Panc1 (cell line): ENCODE measurements around the gene ZNF784. TPM values are rescaled to one million over a fixed set of nuclear protein-coding genes. Genes with fewer than 3 reads are reported as not detected.

ENCODE experiments used
- ATAC-seq: fragments of 200-7000 bp; cut with Tn5 transposase; 2 replicates; pipeline ENCODE4 v1.9.1; 2020; ENCODE audit warnings: mild to moderate bottlenecking, moderate library complexity
- BruUV-seq: library from RNA; stranded (reverse); fragments of 400-500 nt; replicated peaks from 2 replicates; lab custom pipeline; 2021; lab: Mats Ljungman, UMichigan
- CTCF ChIA-PET: fragments of 300-600 bp; sonication (Branson Sonifier 250); formaldehyde crosslinking; loops from one replicate; lab custom pipeline; 2022; ENCODE audit warnings: antibody characterized with exemption; lab: Charles Lee
- POLR2A ChIA-PET: fragments of 300-600 bp; sonication (Branson Sonifier 250); formaldehyde crosslinking; loops from one replicate; lab custom pipeline; 2022; ENCODE audit warnings: antibody characterized with exemption; lab: Charles Lee
- DNase-seq: peaks from one replicate; pipeline ENCODE4 v3.0.0-alpha.2; 2010; ENCODE audit warnings: low read depth, low spot score
- H3K27ac ChIP-seq: 2 replicates; pipeline ENCODE4 v1.5.1; 2011; ENCODE audit warnings: mild to moderate bottlenecking, low read length, inconsistent platforms
- H3K27me3 ChIP-seq: fragments of 200-500 bp; sonication (Bioruptor generic); 2 replicates; pipeline ENCODE4 v1.6.0; 2014; ENCODE audit warnings: low read length, inconsistent platforms; ENCODE audit not compliant: control insufficient read depth, insufficient read depth
- H3K36me3 ChIP-seq: fragments of 200-500 bp; sonication (Bioruptor generic); 2 replicates; pipeline ENCODE4 v1.5.1; 2014; ENCODE audit warnings: inconsistent platforms, mild to moderate bottlenecking, low read length, moderate library complexity; ENCODE audit not compliant: control insufficient read depth, insufficient read depth
- H3K4me1 ChIP-seq: 2 replicates; pipeline ENCODE4 v1.5.1; 2011; ENCODE audit warnings: inconsistent platforms, mild to moderate bottlenecking, low read length, moderate library complexity; ENCODE audit not compliant: control insufficient read depth, insufficient read depth
- H3K4me3 ChIP-seq, 2 experiments: 2 replicates each; pipeline ENCODE4 v1.5.1; 2011 to 2012; ENCODE audit warnings: low read depth in 2 of 2, low read length in 2 of 2, mild to moderate bottlenecking in 2 of 2, inconsistent platforms in 1 of 2, moderate library complexity in 1 of 2
- H3K9me3 ChIP-seq: fragments of 200-500 bp; sonication (Bioruptor generic); 2 replicates; pipeline ENCODE4 v1.5.1; 2014; ENCODE audit warnings: low read depth, mild to moderate bottlenecking, inconsistent platforms, low read length, moderate library complexity; ENCODE audit not compliant: control insufficient read depth, insufficient read depth
- POLR2AphosphoS5 ChIP-seq: IDR thresholded peaks from 2 replicates; pipeline ENCODE4 v1.6.1; 2012; ENCODE audit warnings: mild to moderate bottlenecking, low read depth, low read length, moderate library complexity
- SIN3A ChIP-seq: IDR thresholded peaks from 2 replicates; pipeline ENCODE4 v1.6.1; 2012; ENCODE audit warnings: low read depth, mild to moderate bottlenecking, low read length, moderate library complexity, borderline replicate concordance; ENCODE audit not compliant: insufficient read depth
- TCF7L2 ChIP-seq: IDR thresholded peaks from 2 replicates; pipeline ENCODE4 v1.6.1; 2011; ENCODE audit warnings: mild to moderate bottlenecking, low read depth, low read length, inconsistent platforms
- in situ Hi-C: cut with HindIII; loops from 2 replicates; pipeline ENCODE4 v1.10.0; 2016; ENCODE audit warnings: low sequenced_read_pairs, low pct_unique_long_range_greater_than_20kb
- intact Hi-C: fragments of 100-400 bp; cut with micrococcal nuclease; formaldehyde crosslinking; loops from one replicate; pipeline ENCODE4 v1.10.0; 2022; ENCODE audit not compliant: unreplicated experiment
- total RNA-seq: library from RNA; stranded (reverse); gene quantifications from one replicate; pipeline ENCODE4 v1.2.1, GENCODE V29; 2021; ENCODE audit not compliant: unreplicated experiment
- TF ChIP-seq, protein P1 (sequence below), 2 experiments: IDR thresholded peaks; 2 replicates each; pipeline ENCODE4 v1.6.1; 2011 to 2012; ENCODE audit warnings: low read depth in 2 of 2, control low read depth in 1 of 2, low read length in 1 of 2, mild to moderate bottlenecking in 1 of 2, moderate library complexity in 1 of 2; ENCODE audit not compliant: insufficient read depth in 1 of 2
- TF ChIP-seq, protein P2 (sequence below): fragments of 450-650 bp; IDR thresholded peaks from 2 replicates; pipeline ENCODE4 v1.5.1; 2017; ENCODE audit warnings: mild to moderate bottlenecking

The ZNF784 gene
- total RNA-seq, 1 experiment from 2014 or later: 8.9 TPM

DNA sequence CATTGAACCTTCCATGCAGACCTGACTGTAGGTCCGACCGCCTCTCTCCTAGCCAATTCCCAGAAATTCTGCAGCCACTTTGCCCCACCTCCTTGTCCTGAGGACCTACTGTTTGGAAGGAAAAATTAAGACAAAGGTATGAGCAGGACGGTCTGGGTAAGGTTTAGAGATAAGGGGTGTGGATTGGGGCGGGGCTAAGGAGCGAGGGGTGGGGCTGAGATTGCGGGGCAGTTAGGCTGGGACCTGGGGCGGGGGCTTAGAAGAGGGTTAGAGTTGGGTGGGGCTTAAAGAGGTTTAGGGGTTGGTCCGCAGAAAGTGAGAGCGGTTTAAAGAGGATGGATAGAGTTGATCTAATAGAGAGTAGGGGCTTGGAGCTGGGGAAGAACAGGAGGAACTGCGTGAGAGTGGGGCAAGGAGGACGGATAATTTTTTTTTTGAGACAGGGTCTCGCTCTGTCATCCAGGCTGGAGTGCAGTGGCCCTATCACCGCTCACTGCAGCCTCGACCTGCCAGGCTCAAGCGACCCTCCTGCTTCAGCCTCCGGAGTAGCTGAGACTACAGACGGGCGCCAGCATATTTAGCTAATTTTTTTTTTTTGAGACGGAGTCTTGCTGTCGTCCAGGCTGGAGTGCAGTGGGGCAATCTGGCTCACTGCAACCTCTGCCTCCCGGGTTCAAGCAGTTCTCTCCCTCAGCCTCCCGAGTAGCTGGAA, 20.6 kb downstream of the ZNF784 start:
- intact Hi-C loops (no loop called here), in situ Hi-C loops (no loop called here)
- Histone ChIP-seq H3K27ac (peak overlapping the region; percentile 51), H3K4me1 (peaks cover 21% of the 10 kb centered on the region), H3K27me3 (no peaks in the 10 kb centered on the region), H3K9me3 (no peaks in the 10 kb centered on the region), H3K4me3 (no peak overlapping the region), H3K36me3 (no peaks in the 10 kb centered on the region)
- CTCF ChIA-PET: interaction anchor here (1.2 kb wide), 1 partner anchor 136 kb away, joined by 3 read pairs; no protein-coding TSS in a partner anchor
- DNase-seq (no peak), ATAC-seq (no peak)
- no peak for TF ChIP-seq POLR2AphosphoS5
- no peak for TF ChIP-seq SIN3A
- TF ChIP-seq, protein P1, sequence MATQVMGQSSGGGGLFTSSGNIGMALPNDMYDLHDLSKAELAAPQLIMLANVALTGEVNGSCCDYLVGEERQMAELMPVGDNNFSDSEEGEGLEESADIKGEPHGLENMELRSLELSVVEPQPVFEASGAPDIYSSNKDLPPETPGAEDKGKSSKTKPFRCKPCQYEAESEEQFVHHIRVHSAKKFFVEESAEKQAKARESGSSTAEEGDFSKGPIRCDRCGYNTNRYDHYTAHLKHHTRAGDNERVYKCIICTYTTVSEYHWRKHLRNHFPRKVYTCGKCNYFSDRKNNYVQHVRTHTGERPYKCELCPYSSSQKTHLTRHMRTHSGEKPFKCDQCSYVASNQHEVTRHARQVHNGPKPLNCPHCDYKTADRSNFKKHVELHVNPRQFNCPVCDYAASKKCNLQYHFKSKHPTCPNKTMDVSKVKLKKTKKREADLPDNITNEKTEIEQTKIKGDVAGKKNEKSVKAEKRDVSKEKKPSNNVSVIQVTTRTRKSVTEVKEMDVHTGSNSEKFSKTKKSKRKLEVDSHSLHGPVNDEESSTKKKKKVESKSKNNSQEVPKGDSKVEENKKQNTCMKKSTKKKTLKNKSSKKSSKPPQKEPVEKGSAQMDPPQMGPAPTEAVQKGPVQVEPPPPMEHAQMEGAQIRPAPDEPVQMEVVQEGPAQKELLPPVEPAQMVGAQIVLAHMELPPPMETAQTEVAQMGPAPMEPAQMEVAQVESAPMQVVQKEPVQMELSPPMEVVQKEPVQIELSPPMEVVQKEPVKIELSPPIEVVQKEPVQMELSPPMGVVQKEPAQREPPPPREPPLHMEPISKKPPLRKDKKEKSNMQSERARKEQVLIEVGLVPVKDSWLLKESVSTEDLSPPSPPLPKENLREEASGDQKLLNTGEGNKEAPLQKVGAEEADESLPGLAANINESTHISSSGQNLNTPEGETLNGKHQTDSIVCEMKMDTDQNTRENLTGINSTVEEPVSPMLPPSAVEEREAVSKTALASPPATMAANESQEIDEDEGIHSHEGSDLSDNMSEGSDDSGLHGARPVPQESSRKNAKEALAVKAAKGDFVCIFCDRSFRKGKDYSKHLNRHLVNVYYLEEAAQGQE (IDR thresholded peaks at IDR 0.05; ENCODE audit: insufficient read depth in 1 of 2, low read depth in 2 of 2, low read length in 1 of 2): no peak
- TF ChIP-seq TCF7L2: no peak
- POLR2A ChIA-PET: interaction anchor here (0.5 to 1.0 kb wide), 4 partner anchors 20 to 464 kb away, joined by 3 to 9 read pairs (median 5); partner anchors contain the start of gene ZNF784
- no TSS peak for BruUV-seq

DNA sequence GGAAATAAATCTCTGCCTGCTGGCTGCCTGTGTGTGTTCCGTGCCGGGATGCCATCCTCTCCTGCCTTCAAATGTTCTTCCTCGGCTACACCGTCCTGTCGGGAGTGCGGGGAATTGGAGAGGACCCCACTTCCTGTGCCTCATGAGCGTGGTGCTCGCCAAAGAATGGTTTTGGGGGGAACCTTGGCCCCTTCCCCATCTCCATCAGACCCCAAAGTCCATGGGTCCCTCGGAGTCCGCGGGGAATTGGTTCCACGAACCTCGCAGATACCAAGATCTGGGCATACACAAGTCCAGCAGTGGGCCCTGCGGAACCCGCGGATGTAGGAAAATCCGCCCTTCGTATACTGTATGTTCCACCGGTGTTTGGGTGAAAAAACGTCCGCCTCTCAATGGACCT, 21.3 kb downstream of the ZNF784 start:
- BruUV-seq: no TSS peak
- in situ Hi-C loops: no loop called here
- Histone ChIP-seq H3K4me3 (no peak overlapping the region), H3K27me3 (no peaks in the 10 kb centered on the region), H3K36me3 (no peaks in the 10 kb centered on the region), H3K27ac (peak overlapping the region; percentile 51), H3K4me1 (peaks cover 21% of the 10 kb centered on the region), H3K9me3 (no peaks in the 10 kb centered on the region)
- DNase-seq (no peak), ATAC-seq (no peak)
- no peak for TF ChIP-seq TCF7L2
- TF ChIP-seq SIN3A: no peak
- TF ChIP-seq, protein P1 (IDR thresholded peaks at IDR 0.05; ENCODE audit: insufficient read depth in 1 of 2, low read depth in 2 of 2, low read length in 1 of 2): no peak
- TF ChIP-seq, protein P2, sequence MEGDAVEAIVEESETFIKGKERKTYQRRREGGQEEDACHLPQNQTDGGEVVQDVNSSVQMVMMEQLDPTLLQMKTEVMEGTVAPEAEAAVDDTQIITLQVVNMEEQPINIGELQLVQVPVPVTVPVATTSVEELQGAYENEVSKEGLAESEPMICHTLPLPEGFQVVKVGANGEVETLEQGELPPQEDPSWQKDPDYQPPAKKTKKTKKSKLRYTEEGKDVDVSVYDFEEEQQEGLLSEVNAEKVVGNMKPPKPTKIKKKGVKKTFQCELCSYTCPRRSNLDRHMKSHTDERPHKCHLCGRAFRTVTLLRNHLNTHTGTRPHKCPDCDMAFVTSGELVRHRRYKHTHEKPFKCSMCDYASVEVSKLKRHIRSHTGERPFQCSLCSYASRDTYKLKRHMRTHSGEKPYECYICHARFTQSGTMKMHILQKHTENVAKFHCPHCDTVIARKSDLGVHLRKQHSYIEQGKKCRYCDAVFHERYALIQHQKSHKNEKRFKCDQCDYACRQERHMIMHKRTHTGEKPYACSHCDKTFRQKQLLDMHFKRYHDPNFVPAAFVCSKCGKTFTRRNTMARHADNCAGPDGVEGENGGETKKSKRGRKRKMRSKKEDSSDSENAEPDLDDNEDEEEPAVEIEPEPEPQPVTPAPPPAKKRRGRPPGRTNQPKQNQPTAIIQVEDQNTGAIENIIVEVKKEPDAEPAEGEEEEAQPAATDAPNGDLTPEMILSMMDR: no peak
- TF ChIP-seq POLR2AphosphoS5: no peak
- intact Hi-C loops: no loop called here
- ChIA-PET CTCF (no interaction called here), POLR2A (no interaction called here)
